Measurements from ENCODE around the gene CIDEB. TPM values are rescaled to one million over a fixed set of nuclear protein-coding genes. Genes with fewer than 3 reads are reported as not detected.

CIDEB gene
- total and polyA plus RNA-seq, 2 of the 13 experiments (the other 11 are each of a cell fraction or from before 2014, with no cell fraction given), result 35.8 to 110 TPM

GRCh38 chr14:24343795-24344660, 36.3 kb upstream of the CIDEB start (continued):
- no peak for TF ChIP-seq ZNF318 (CRISPR knock-in tag; IDR thresholded peaks at IDR 0.05)
- TF ChIP-seq CBX2 (IDR thresholded peaks at IDR 0.05; ENCODE audit: low read depth, low read length), result no peak
- no peak for TF ChIP-seq CBX2 (CRISPR knock-in tag; IDR thresholded peaks at IDR 0.05; ENCODE audit: low read depth)
- no peak for TF ChIP-seq LRRFIP1 (CRISPR knock-in tag; conservative IDR thresholded peaks at IDR 0.05)
- no peak for TF ChIP-seq ASH2L (IDR thresholded peaks at IDR 0.05; ENCODE audit: insufficient read length, low read depth, low read length)
- no peak for TF ChIP-seq SRY (CRISPR knock-in tag; IDR thresholded peaks at IDR 0.05)
- peak; percentile 74; the same call in 1 of the 2 replicates for TF ChIP-seq MIER3 (CRISPR knock-in tag; IDR thresholded peaks at IDR 0.05; ENCODE audit: borderline replicate concordance)
- no peak for TF ChIP-seq ZSCAN12 (CRISPR knock-in tag; IDR thresholded peaks at IDR 0.05)
- 0 out of 2 replicates have a peak, but pooled peaks have one; percentile 35 for TF ChIP-seq ZFP41 (CRISPR knock-in tag; IDR thresholded peaks at IDR 0.05; ENCODE audit: borderline replicate concordance)
- no peak for TF ChIP-seq KLF12 (CRISPR knock-in tag; IDR thresholded peaks at IDR 0.05; ENCODE audit: borderline replicate concordance)
- TF ChIP-seq ZNF784 (CRISPR knock-in tag; IDR thresholded peaks at IDR 0.05; ENCODE audit: borderline replicate concordance), result no peak
- peak; percentile 94 for TF ChIP-seq ZNF281 (CRISPR knock-in tag; IDR thresholded peaks at IDR 0.05; ENCODE audit: borderline replicate concordance)
- no peak for TF ChIP-seq ZNF790 (CRISPR knock-in tag; IDR thresholded peaks at IDR 0.05; ENCODE audit: borderline replicate concordance)

Data from HepG2 (cell line).